Measurements from ENCODE around the gene ADRB2.

ADRB2 gene

GRCh38 chr5:148826053-148826738, at the start of gene ADRB2:
Gene ADRB2, plus strand, starts transcription at chr5:148826611. Its CDS starts 221 bp downstream, at chr5:148826832.
- DNase-seq (ENCODE audit: insufficient read length, low spot score): peak; percentile 64
- peak; percentile 80 for TF ChIP-seq POLR2A (IDR thresholded peaks at IDR 0.05; ENCODE audit: low read depth, low read length)
- FAIRE-seq: peak; percentile 43

- TF ChIP-seq POLR2A (IDR thresholded peaks at IDR 0.05; ENCODE audit: low read depth, low read length): no peak
- FAIRE-seq (peak; percentile 95), DNase-seq (ENCODE audit: insufficient read length, low spot score) (peak; percentile 72)
These were observed 49.6 kb upstream of the ADRB2 start for GRCh38 chr5:148776780-148777179.

GRCh38 chr5:148778882-148779281, 47.5 kb upstream of the ADRB2 start:
- FAIRE-seq (no peak), DNase-seq (ENCODE audit: insufficient read length, low spot score) (no peak)
- TF ChIP-seq POLR2A (IDR thresholded peaks at IDR 0.05; ENCODE audit: low read depth, low read length): no peak

GRCh38 chr5:148780711-148781110, 45.7 kb upstream of the ADRB2 start:
- TF ChIP-seq POLR2A (IDR thresholded peaks at IDR 0.05; ENCODE audit: low read depth, low read length): no peak
- FAIRE-seq (no peak), DNase-seq (ENCODE audit: insufficient read length, low spot score) (no peak)

- TF ChIP-seq POLR2A (IDR thresholded peaks at IDR 0.05; ENCODE audit: low read depth, low read length): no peak
- FAIRE-seq (no peak), DNase-seq (ENCODE audit: insufficient read length, low spot score) (no peak)
These were observed 44.6 kb upstream of the ADRB2 start for GRCh38 chr5:148781766-148782165.

- no peak for DNase-seq (ENCODE audit: insufficient read length, low spot score)
- no peak for TF ChIP-seq POLR2A (IDR thresholded peaks at IDR 0.05; ENCODE audit: low read depth, low read length)
- FAIRE-seq: no peak
These were observed 41.2 kb upstream of the ADRB2 start for GRCh38 chr5:148785223-148785622.

- TF ChIP-seq POLR2A (IDR thresholded peaks at IDR 0.05; ENCODE audit: low read depth, low read length): no peak
- DNase-seq (ENCODE audit: insufficient read length, low spot score) (no peak), FAIRE-seq (no peak)
These were observed 40.0 kb upstream of the ADRB2 start for GRCh38 chr5:148786456-148786855.

- TF ChIP-seq POLR2A (IDR thresholded peaks at IDR 0.05; ENCODE audit: low read depth, low read length): no peak
- no peak for FAIRE-seq
- DNase-seq (ENCODE audit: insufficient read length, low spot score): no peak
These were observed 37.8 kb upstream of the ADRB2 start for GRCh38 chr5:148788636-148789035.

- DNase-seq (ENCODE audit: insufficient read length, low spot score) (no peak), FAIRE-seq (peak; percentile 67)
- no peak for TF ChIP-seq POLR2A (IDR thresholded peaks at IDR 0.05; ENCODE audit: low read depth, low read length)
These were observed 35.7 kb upstream of the ADRB2 start for GRCh38 chr5:148790545-148791333.

- TF ChIP-seq POLR2A (IDR thresholded peaks at IDR 0.05; ENCODE audit: low read depth, low read length): no peak
- FAIRE-seq (peak; percentile 11), DNase-seq (ENCODE audit: insufficient read length, low spot score) (no peak)
These were observed 35.1 kb upstream of the ADRB2 start for GRCh38 chr5:148791334-148791667.

GRCh38 chr5:148791696-148792095, 34.7 kb upstream of the ADRB2 start:
- DNase-seq (ENCODE audit: insufficient read length, low spot score) (no peak), FAIRE-seq (no peak)
- no peak for TF ChIP-seq POLR2A (IDR thresholded peaks at IDR 0.05; ENCODE audit: low read depth, low read length)

GRCh38 chr5:148792744-148793143, 33.7 kb upstream of the ADRB2 start:
- DNase-seq (ENCODE audit: insufficient read length, low spot score) (no peak), FAIRE-seq (no peak)
- no peak for TF ChIP-seq POLR2A (IDR thresholded peaks at IDR 0.05; ENCODE audit: low read depth, low read length)

GRCh38 chr5:148793261-148793660, 33.1 kb upstream of the ADRB2 start:
- no peak for TF ChIP-seq POLR2A (IDR thresholded peaks at IDR 0.05; ENCODE audit: low read depth, low read length)
- DNase-seq (ENCODE audit: insufficient read length, low spot score): no peak
- no peak for FAIRE-seq

GRCh38 chr5:148794275-148794674, 32.1 kb upstream of the ADRB2 start:
- FAIRE-seq (no peak), DNase-seq (ENCODE audit: insufficient read length, low spot score) (no peak)
- no peak for TF ChIP-seq POLR2A (IDR thresholded peaks at IDR 0.05; ENCODE audit: low read depth, low read length)

Measured in H54 (cell line).